LNCaP clone FGC (cell line): ENCODE results near the gene CASR.

Source experiments
- DNase-seq: peaks from one replicate; pipeline ENCODE4 v3.0.0-alpha.2; 2011; ENCODE audit warnings: low read depth
- H3K4me3 ChIP-seq: 2 replicates; pipeline ENCODE4 v1.5.1; 2011; ENCODE audit warnings: mild to moderate bottlenecking, low read depth, low read length, control low read depth
- CTCF ChIP-seq: IDR thresholded peaks from 2 replicates; pipeline ENCODE4 v1.5.1; 2012; ENCODE audit warnings: mild to moderate bottlenecking; ENCODE audit not compliant: control insufficient read depth, insufficient read depth; ENCODE audit errors: extremely low read depth

The CASR gene

GRCh38 chr3:122235147-122235546 is 51.7 kb downstream of the CASR start:
- H3K4me3 ChIP-seq: no peak overlapping the region
- no peak for TF ChIP-seq CTCF

GRCh38 chr3:122239112-122239511 is 55.6 kb downstream of the CASR start:
- DNase-seq: no peak
- TF ChIP-seq CTCF: no peak
- no peak overlapping the region for H3K4me3 ChIP-seq

More at GRCh38 chr3:122235147-122235546, 51.7 kb downstream of the CASR start:
- DNase-seq: no peak

GRCh38 chr3:122245513-122246174 is 62.2 kb downstream of the CASR start:
- DNase-seq: no peak

GRCh38 chr3:122246199-122246598 is 62.7 kb downstream of the CASR start:
- no peak overlapping the region for H3K4me3 ChIP-seq

More at GRCh38 chr3:122245513-122246174, 62.2 kb downstream of the CASR start:
- no peak for TF ChIP-seq CTCF
- H3K4me3 ChIP-seq: no peak overlapping the region

GRCh38 chr3:122247087-122247824 is 63.8 kb downstream of the CASR start:
- no peak for DNase-seq
- H3K4me3 ChIP-seq: no peak overlapping the region
- TF ChIP-seq CTCF: no peak

More at GRCh38 chr3:122246199-122246598, 62.7 kb downstream of the CASR start:
- DNase-seq: no peak
- no peak for TF ChIP-seq CTCF

- DNase-seq: no peak
- no peak for TF ChIP-seq CTCF
- H3K4me3 ChIP-seq: no peak overlapping the region
Measured at GRCh38 chr3:122247825-122248185, 64.3 kb downstream of the CASR start.
